Epithelial cell of prostate (primary cell): ENCODE results near the gene HOXC10.

Source experiments
- DNase-seq: peaks from one replicate; pipeline ENCODE4 v3.0.0-alpha.2; 2011; ENCODE audit warnings: low read depth, low spot score
- H3K27ac ChIP-seq: fragments of 450-650 bp; 2 replicates; pipeline ENCODE4 v1.5.1; 2017; ENCODE audit warnings: mild to moderate bottlenecking

HOXC10 gene

GRCh38 chr12:54036620-54037359, 51.8 kb downstream of the HOXC10 start:
- peak; percentile 18 for DNase-seq

DNA sequence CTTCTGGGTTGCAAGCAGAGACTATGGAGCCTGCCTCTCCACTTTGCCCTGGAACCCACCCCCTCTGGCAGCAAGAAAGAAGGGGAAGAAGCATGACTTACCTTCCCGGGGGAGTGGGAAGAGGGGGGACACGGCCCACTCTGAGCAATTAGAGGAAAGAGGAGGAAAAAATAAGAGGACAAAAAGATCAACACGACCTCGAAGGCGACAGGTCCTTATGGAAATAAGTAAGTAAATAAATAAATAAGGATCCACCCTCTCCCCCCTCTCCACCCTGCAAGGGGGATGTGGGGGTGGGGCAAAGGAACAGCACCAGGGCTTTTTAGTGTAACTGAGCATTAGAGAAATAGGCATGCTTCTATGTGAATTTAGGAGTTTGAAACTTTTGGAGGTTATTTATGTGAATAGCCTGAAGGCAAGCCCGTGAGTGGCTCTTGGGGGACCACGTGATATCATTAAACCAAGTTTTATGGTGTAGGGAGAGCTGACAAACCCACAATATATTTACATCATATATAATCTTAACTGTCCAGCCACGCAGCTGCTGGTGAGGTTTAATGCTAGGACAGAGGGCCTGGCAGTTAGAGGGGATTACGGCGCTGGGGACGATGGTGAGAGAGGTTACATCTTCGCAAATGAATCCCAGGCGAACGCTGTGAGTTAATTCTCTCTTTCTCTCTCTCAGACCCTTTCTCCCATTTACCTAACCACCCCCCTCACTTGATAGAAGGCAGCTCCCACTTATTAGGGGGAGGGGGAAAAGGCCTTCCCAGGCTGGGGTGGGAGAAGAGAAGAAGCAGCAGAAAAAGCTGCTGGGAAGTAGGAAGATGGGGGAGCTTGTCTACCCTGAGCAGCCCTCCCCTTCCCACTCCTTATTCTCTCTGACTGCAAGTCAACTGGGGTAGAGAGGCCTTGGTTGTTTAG, 52.7 kb downstream of the HOXC10 start:
- no peak for DNase-seq

More at GRCh38 chr12:54036620-54037359, 51.8 kb downstream of the HOXC10 start:
- H3K27ac ChIP-seq = no peak overlapping the region

GRCh38 chr12:54038284-54038870, 53.4 kb downstream of the HOXC10 start:
- no peak overlapping the region for H3K27ac ChIP-seq
- DNase-seq = no peak

More for the DNA sequence above, 52.7 kb downstream of the HOXC10 start:
- no peak overlapping the region for H3K27ac ChIP-seq

DNA sequence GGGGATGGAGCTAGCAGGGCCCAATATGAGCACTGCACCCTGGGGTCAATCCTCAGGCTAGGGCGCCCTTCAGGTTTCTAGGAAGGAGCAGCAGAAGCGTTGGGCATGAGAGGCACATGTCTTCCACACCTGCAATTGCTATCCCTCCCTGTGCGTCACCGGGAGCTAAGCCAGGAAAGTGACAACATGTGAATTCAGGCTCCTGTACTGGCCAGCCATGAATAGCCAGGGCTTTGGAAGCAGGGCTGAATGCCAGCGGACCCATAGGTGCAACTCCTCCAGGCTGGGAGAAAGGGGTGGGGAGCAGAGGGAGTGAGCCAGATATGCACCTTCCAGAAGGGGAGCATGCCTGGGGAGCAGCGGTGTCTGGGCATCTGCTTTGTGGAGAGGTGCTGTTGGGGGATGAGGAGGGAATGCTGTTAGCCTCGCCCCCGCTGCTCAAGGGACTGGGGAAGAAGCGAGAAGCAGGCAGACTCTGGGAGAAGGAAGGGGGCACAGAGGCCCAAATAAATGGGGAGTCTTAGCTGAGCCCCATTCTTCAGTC, 54.0 kb downstream of the HOXC10 start:
- H3K27ac ChIP-seq = no peak overlapping the region

DNA sequence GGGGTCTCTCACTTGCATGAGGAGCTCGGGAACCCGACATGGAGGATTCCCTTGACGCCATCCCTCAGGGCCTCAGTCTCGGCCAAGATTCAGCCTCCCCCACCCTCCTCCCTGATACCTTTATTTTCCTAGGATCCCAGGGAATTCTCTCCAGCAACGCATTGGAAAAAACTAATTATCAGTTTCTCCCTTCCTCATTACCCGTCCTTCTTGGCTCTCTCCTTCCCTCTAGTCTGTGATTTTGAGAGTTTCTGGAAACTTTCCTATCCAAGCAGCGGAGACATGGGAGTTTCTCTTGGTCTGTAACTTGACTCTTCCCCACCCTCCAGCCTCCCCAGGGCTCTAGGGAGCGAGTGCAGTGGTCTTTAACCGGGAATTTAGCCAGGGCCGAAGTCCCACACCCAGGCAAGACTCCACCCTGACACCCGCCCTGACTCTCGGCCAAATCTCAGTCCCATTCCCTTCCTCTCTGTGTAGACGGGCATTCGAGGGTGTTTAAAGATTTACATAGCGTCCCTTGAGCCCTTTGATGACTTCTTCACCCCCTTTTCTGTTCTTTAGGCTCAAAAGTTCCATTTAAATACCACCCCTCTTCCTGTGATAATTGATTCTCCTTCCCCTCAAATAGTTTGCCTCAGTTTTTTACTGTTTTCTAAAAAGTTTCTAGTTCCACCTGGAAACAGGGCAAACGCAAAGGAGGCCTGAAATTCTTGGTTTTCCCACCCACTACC, 54.6 kb downstream of the HOXC10 start:
- DNase-seq = no peak
- no peak overlapping the region for H3K27ac ChIP-seq

More for the DNA sequence above, 54.0 kb downstream of the HOXC10 start:
- peak; percentile 20 for DNase-seq
